ENCODE results near the gene IL17RE.

DNA sequence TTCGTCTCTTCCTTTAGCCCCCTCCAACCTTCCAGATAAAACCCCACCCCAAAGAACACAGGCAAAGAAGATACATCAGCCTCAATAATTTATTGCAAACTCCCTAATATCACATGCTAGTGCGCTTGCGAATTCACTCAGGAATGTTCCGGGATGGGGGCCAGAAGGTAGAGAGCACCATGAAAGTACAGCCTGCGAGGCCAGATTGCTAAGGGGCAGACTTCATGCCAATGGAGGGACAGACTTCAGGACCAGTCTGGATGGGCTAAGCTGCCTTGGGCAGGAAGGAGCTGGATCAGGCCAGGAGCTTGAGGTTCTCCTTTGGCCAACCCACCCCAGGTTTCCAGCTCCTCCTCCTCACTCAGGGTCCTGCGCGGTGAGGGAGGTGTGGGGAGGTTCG, 36.0 kb upstream of the IL17RE start:
- no peak for TF ChIP-seq POLR2AphosphoS5 (IDR thresholded peaks at IDR 0.05; ENCODE audit: low read depth)
- TF ChIP-seq CTCF (conservative IDR thresholded peaks at IDR 0.05; ENCODE audit: low read depth in 2 of 2): no peak
- no peak for TF ChIP-seq EZH2 (IDR thresholded peaks at IDR 0.05; ENCODE audit: low read depth, unreplicated experiment)
- TF ChIP-seq ZNF114 (CRISPR knock-in tag; IDR thresholded peaks at IDR 0.05): no peak
- no peak for TF ChIP-seq REST (IDR thresholded peaks at IDR 0.05; ENCODE audit: unreplicated experiment)
- no peak for TF ChIP-seq ZNF331 (CRISPR knock-in tag; IDR thresholded peaks at IDR 0.05; ENCODE audit: low read depth)
- TF ChIP-seq JUNB (IDR thresholded peaks at IDR 0.05; ENCODE audit: unreplicated experiment): no peak
- TF ChIP-seq EZH2phosphoT487 (IDR thresholded peaks at IDR 0.05; ENCODE audit: unreplicated experiment): no peak
- no peak for TF ChIP-seq ZNF462 (CRISPR knock-in tag; IDR thresholded peaks at IDR 0.05)
